ENCODE data around the gene ACSF2.

GRCh38 chr17:50443505-50443974 is 17.5 kb downstream of the ACSF2 start:
- TF ChIP-seq POLR2AphosphoS5 (IDR thresholded peaks at IDR 0.05) (no peak), POLR2A (IDR thresholded peaks at IDR 0.05) (no peak)
